ENCODE results near the gene ABHD18.

- TF ChIP-seq CTCF (IDR thresholded peaks at IDR 0.05) (no peak), EP300 (IDR thresholded peaks at IDR 0.05; ENCODE audit: borderline replicate concordance in 1 of 2, low read depth in 1 of 2, low read length in 1 of 2) (no peak), RFX5 (IDR thresholded peaks at IDR 0.05; ENCODE audit: low read length) (no peak), CHD2 (IDR thresholded peaks at IDR 0.05; ENCODE audit: low read length, partially characterized antibody) (no peak), RCOR1 (IDR thresholded peaks at IDR 0.05; ENCODE audit: low read length) (no peak), SIN3A (IDR thresholded peaks at IDR 0.05; ENCODE audit: borderline replicate concordance, low read depth, low read length) (no peak), POLR2AphosphoS5 (IDR thresholded peaks at IDR 0.05; ENCODE audit: low read depth, low read length) (no peak)
- TF ChIP-seq, protein P1, sequence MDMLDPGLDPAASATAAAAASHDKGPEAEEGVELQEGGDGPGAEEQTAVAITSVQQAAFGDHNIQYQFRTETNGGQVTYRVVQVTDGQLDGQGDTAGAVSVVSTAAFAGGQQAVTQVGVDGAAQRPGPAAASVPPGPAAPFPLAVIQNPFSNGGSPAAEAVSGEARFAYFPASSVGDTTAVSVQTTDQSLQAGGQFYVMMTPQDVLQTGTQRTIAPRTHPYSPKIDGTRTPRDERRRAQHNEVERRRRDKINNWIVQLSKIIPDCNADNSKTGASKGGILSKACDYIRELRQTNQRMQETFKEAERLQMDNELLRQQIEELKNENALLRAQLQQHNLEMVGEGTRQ (IDR thresholded peaks at IDR 0.05; ENCODE audit: borderline replicate concordance, low read depth, low read length): no peak
Measured at GRCh38 chr4:128060121-128060698, 95.0 kb downstream of the ABHD18 start.
